ENCODE measurements around the gene FMR1NB.

FMR1NB gene

GRCh38 chrX:148020329-148020728 lies 39.2 kb downstream of the FMR1NB start:
- Histone ChIP-seq H3K4me3 (ENCODE audit: low read length) (no peak overlapping the region), H3K9me3 (ENCODE audit: control insufficient read depth, low read length) (no peaks in the 10 kb centered on the region), H3K27me3 (ENCODE audit: control insufficient read depth, insufficient read depth, low read length) (no peaks in the 10 kb centered on the region), H3K9ac (ENCODE audit: low read length) (no peak overlapping the region), H3K36me3 (ENCODE audit: control insufficient read depth, insufficient read depth, low read length) (no peaks in the 10 kb centered on the region), H3K4me1 (ENCODE audit: control insufficient read depth, insufficient read depth, low read length) (no peaks in the 10 kb centered on the region)

- no peaks in the 10 kb centered on the region for H3K9me3 ChIP-seq (ENCODE audit: control insufficient read depth, low read length)
- H3K9ac ChIP-seq (ENCODE audit: low read length) = no peak overlapping the region
- H3K4me1 ChIP-seq (ENCODE audit: control insufficient read depth, insufficient read depth, low read length) = no peaks in the 10 kb centered on the region
- H3K36me3 ChIP-seq (ENCODE audit: control insufficient read depth, insufficient read depth, low read length) = no peaks in the 10 kb centered on the region
- H3K4me3 ChIP-seq (ENCODE audit: low read length) = no peak overlapping the region
- H3K27me3 ChIP-seq (ENCODE audit: control insufficient read depth, insufficient read depth, low read length) = no peaks in the 10 kb centered on the region
Measured at GRCh38 chrX:148024425-148025148, 43.5 kb downstream of the FMR1NB start.

GRCh38 chrX:148035380-148035779 lies 54.2 kb downstream of the FMR1NB start:
- H3K4me3 ChIP-seq (ENCODE audit: low read length) = no peak overlapping the region
- no peaks in the 10 kb centered on the region for H3K27me3 ChIP-seq (ENCODE audit: control insufficient read depth, insufficient read depth, low read length)

GRCh38 chrX:148037020-148037419 lies 55.9 kb downstream of the FMR1NB start:
- H3K9me3 ChIP-seq (ENCODE audit: control insufficient read depth, low read length) = no peaks in the 10 kb centered on the region
- no peaks in the 10 kb centered on the region for H3K4me1 ChIP-seq (ENCODE audit: control insufficient read depth, insufficient read depth, low read length)
- no peak overlapping the region for H3K9ac ChIP-seq (ENCODE audit: low read length)
- no peak overlapping the region for H3K4me3 ChIP-seq (ENCODE audit: low read length)
- H3K27me3 ChIP-seq (ENCODE audit: control insufficient read depth, insufficient read depth, low read length) = no peaks in the 10 kb centered on the region
- no peaks in the 10 kb centered on the region for H3K36me3 ChIP-seq (ENCODE audit: control insufficient read depth, insufficient read depth, low read length)

More at GRCh38 chrX:148035380-148035779, 54.2 kb downstream of the FMR1NB start:
- Histone ChIP-seq H3K9me3 (ENCODE audit: control insufficient read depth, low read length) (no peaks in the 10 kb centered on the region), H3K9ac (ENCODE audit: low read length) (no peak overlapping the region), H3K4me1 (ENCODE audit: control insufficient read depth, insufficient read depth, low read length) (no peaks in the 10 kb centered on the region), H3K36me3 (ENCODE audit: control insufficient read depth, insufficient read depth, low read length) (no peaks in the 10 kb centered on the region)

- no peaks in the 10 kb centered on the region for H3K9me3 ChIP-seq (ENCODE audit: control insufficient read depth, low read length)
- H3K4me1 ChIP-seq (ENCODE audit: control insufficient read depth, insufficient read depth, low read length) = no peaks in the 10 kb centered on the region
- H3K4me3 ChIP-seq (ENCODE audit: low read length) = no peak overlapping the region
- H3K9ac ChIP-seq (ENCODE audit: low read length) = no peak overlapping the region
- H3K27me3 ChIP-seq (ENCODE audit: control insufficient read depth, insufficient read depth, low read length) = no peaks in the 10 kb centered on the region
- H3K36me3 ChIP-seq (ENCODE audit: control insufficient read depth, insufficient read depth, low read length) = no peaks in the 10 kb centered on the region
Measured at GRCh38 chrX:148043271-148043855, 62.2 kb downstream of the FMR1NB start.

GRCh38 chrX:148047200-148047599 lies 66.1 kb downstream of the FMR1NB start:
- no peaks in the 10 kb centered on the region for H3K36me3 ChIP-seq (ENCODE audit: control insufficient read depth, insufficient read depth, low read length)
- H3K9ac ChIP-seq (ENCODE audit: low read length) = no peak overlapping the region
- H3K27me3 ChIP-seq (ENCODE audit: control insufficient read depth, insufficient read depth, low read length) = no peaks in the 10 kb centered on the region
- H3K9me3 ChIP-seq (ENCODE audit: control insufficient read depth, low read length) = no peaks in the 10 kb centered on the region
- no peaks in the 10 kb centered on the region for H3K4me1 ChIP-seq (ENCODE audit: control insufficient read depth, insufficient read depth, low read length)
- no peak overlapping the region for H3K4me3 ChIP-seq (ENCODE audit: low read length)

GRCh38 chrX:148049441-148049840 lies 68.3 kb downstream of the FMR1NB start:
- H3K9me3 ChIP-seq (ENCODE audit: control insufficient read depth, low read length) = no peaks in the 10 kb centered on the region
- H3K27me3 ChIP-seq (ENCODE audit: control insufficient read depth, insufficient read depth, low read length) = no peaks in the 10 kb centered on the region
- no peak overlapping the region for H3K9ac ChIP-seq (ENCODE audit: low read length)
- no peaks in the 10 kb centered on the region for H3K36me3 ChIP-seq (ENCODE audit: control insufficient read depth, insufficient read depth, low read length)
- H3K4me1 ChIP-seq (ENCODE audit: control insufficient read depth, insufficient read depth, low read length) = no peaks in the 10 kb centered on the region
- H3K4me3 ChIP-seq (ENCODE audit: low read length) = no peak overlapping the region

GRCh38 chrX:148051973-148052372 lies 70.8 kb downstream of the FMR1NB start:
- Histone ChIP-seq H3K27me3 (ENCODE audit: control insufficient read depth, insufficient read depth, low read length) (no peaks in the 10 kb centered on the region), H3K9me3 (ENCODE audit: control insufficient read depth, low read length) (no peaks in the 10 kb centered on the region), H3K4me1 (ENCODE audit: control insufficient read depth, insufficient read depth, low read length) (no peaks in the 10 kb centered on the region), H3K36me3 (ENCODE audit: control insufficient read depth, insufficient read depth, low read length) (no peaks in the 10 kb centered on the region), H3K4me3 (ENCODE audit: low read length) (no peak overlapping the region), H3K9ac (ENCODE audit: low read length) (no peak overlapping the region)

- Histone ChIP-seq H3K36me3 (ENCODE audit: control insufficient read depth, insufficient read depth, low read length) (no peaks in the 10 kb centered on the region), H3K9ac (ENCODE audit: low read length) (no peak overlapping the region), H3K27me3 (ENCODE audit: control insufficient read depth, insufficient read depth, low read length) (no peaks in the 10 kb centered on the region), H3K4me1 (ENCODE audit: control insufficient read depth, insufficient read depth, low read length) (no peaks in the 10 kb centered on the region), H3K4me3 (ENCODE audit: low read length) (no peak overlapping the region), H3K9me3 (ENCODE audit: control insufficient read depth, low read length) (no peaks in the 10 kb centered on the region)
Measured at GRCh38 chrX:148067285-148067684, 86.1 kb downstream of the FMR1NB start.

- H3K4me1 ChIP-seq (ENCODE audit: control insufficient read depth, insufficient read depth, low read length) = no peaks in the 10 kb centered on the region
- no peak overlapping the region for H3K9ac ChIP-seq (ENCODE audit: low read length)
- no peaks in the 10 kb centered on the region for H3K27me3 ChIP-seq (ENCODE audit: control insufficient read depth, insufficient read depth, low read length)
- H3K36me3 ChIP-seq (ENCODE audit: control insufficient read depth, insufficient read depth, low read length) = no peaks in the 10 kb centered on the region
- H3K9me3 ChIP-seq (ENCODE audit: control insufficient read depth, low read length) = no peaks in the 10 kb centered on the region
- H3K4me3 ChIP-seq (ENCODE audit: low read length) = no peak overlapping the region
Measured at GRCh38 chrX:148069759-148070503, 88.8 kb downstream of the FMR1NB start.

GRCh38 chrX:148070504-148070877 lies 89.4 kb downstream of the FMR1NB start:
- H3K9ac ChIP-seq (ENCODE audit: low read length) = no peak overlapping the region

More at GRCh38 chrX:148070504-148070877, 89.4 kb downstream of the FMR1NB start:
- no peaks in the 10 kb centered on the region for H3K4me1 ChIP-seq (ENCODE audit: control insufficient read depth, insufficient read depth, low read length)
- H3K4me3 ChIP-seq (ENCODE audit: low read length) = no peak overlapping the region
- no peaks in the 10 kb centered on the region for H3K36me3 ChIP-seq (ENCODE audit: control insufficient read depth, insufficient read depth, low read length)
- H3K9me3 ChIP-seq (ENCODE audit: control insufficient read depth, low read length) = no peaks in the 10 kb centered on the region
- H3K27me3 ChIP-seq (ENCODE audit: control insufficient read depth, insufficient read depth, low read length) = no peaks in the 10 kb centered on the region
